HG03025 (cell line): ENCODE results near the gene TMUB1.

Experiments used
- ATAC-seq: cut with Tn5 transposase; IDR thresholded peaks from one replicate; pipeline ENCODE4 v1.9.1; 2021; ENCODE audit warnings: mild to moderate bottlenecking, moderate library complexity; ENCODE audit not compliant: unreplicated experiment, low FRiP score

The TMUB1 gene, protein sequence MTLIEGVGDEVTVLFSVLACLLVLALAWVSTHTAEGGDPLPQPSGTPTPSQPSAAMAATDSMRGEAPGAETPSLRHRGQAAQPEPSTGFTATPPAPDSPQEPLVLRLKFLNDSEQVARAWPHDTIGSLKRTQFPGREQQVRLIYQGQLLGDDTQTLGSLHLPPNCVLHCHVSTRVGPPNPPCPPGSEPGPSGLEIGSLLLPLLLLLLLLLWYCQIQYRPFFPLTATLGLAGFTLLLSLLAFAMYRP

DNA sequence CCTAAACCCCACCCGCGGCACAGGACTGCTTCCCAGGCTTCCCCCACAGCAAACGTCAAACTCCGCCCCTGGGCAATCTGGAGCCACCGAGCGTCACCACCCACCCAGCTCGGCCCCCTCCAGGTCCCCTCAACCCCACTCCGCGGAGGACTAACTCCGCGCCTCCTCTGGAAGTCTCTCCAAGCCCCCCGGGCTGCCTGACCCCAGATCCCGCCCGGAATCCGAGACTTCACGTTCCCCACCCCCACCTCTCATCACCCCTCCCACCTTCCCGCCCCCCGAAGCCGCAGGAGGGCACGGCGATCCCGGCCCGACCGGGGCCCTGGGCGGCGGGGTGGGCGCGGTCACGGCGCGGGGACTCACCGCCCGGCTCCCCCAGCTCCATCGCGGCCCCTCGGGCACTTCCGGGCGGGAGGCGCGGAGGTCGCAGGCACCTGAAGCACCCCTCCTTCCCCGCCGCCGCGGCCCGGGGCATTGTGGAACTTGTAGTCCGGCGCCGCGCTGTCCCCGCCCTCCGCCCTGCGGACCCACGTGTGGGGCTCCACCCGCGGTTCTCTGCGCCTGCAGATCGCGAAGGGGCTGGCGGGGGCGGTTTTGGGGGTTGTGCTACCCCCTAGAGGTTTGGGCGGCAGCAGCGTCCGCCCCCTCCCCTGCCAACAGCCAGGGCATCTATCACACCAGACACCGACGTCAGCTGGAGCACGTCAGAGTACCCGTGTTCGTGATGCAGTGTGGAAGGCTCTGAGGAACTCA, at the start of gene TMUB1:
Gene TMUB1, minus strand, starts transcription at position 423 of the 753 bp plus-strand sequence. CDS start 930 bp downstream, outside the sequence.
- ATAC-seq: peak; percentile 45

DNA sequence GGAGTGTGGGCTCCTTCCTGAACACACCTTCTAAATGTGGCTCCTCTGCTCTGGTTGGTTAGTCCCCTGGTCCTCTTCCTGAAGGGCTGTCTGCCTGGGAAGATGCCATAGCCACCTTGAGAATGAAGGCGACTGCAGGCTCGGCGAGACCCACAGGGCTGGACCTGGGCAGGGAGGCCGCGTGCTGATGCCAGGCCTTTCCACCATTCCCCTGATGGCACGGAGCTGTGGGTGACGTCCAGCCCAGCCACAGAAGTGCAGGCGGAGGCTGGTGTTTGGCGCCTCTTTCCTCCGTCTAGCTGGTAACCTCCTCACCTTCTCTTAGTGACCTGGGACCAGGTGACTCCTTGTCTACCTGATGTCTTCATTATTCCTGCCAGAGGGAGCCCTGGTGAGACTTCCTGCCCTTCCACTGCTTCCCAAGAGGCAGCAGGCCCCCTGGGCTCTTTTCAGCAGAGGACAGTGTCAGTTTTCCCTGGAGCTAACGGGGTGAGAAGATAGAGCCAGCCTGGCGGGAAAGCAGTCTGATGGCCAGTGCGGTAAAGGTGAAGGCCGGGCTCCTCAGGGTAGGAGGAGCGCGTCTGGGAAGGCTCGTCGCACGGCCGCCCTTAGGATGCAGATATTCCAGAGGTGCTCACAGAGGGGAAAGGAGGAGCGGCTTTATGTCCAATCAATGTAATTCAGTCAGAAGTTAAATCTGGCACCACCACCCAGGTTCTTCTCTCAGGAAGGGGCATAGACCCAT, 49.3 kb upstream of the TMUB1 start:
- ATAC-seq: no peak

DNA sequence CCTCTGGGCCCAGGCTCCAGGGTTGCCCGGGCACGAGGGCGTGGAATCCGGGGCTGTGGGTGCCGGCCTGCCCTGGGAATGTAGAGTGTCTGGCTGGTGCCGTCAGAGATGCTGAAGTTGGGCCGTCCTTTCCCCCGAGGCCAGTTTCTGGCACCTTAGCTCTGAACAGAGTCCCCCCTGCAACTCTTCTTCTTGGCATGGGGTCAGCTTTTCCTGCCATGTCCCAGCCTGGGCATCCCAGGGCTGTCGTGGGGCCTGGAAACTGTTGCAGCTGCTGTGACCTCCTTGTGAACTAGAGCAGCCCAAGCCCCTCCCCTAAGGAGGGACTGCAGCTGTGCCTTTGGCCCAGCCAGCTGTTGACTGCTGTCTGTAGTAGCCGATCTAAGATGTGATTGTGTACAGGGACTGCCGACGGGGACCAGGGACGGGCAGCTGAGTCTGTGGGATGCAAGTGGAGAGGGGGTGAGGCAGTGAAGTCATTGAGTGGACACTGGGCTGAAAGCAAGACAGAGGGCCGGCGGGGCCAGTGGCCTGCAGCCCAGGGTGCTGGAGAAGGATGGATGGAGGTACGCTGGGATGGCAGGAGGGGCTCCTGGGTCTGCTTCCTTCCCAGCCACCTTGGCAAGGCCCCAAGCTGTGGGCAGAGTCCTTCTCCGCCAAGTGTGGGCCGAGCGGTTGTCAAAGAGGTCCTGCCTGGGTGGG, 48.5 kb upstream of the TMUB1 start:
- no peak for ATAC-seq

DNA sequence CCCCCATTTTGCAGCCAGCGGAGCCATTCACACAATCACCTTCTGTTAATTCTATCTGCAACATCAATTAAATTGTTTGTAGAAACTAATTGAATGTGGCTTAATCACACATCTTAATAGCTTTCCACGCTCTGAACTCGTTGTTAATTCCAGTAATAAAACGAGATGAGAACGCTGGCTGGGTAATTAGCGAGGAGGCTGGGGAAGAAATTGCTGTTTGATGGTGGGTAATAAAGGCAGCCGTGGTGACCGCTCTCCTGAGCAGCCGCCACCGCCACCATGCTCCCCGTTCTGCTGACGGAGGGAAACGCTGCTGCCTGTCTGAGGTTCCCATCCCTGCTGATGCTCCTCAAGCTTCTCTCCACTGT, 47.9 kb upstream of the TMUB1 start:
- no peak for ATAC-seq

DNA sequence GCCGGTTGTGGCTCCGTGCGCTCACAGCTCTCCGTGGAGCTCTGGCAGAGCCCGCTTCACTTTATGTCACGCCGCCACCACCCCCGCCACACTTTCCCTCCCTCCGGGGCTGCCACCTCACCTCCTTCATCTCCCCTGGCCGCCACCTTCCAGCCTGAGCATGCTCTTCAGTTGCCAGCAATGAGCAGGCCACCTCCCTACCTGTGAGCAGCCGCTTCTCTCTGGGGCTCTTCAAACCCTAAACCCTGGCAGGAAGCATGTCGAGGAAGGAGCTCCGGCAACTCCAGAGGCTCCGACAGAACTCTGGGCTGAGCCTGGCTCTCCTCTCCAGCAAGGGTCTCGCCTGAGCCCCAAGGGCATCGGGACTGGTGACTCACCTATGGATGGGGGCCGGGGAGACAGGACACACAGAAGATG, 47.5 kb upstream of the TMUB1 start:
- no peak for ATAC-seq

DNA sequence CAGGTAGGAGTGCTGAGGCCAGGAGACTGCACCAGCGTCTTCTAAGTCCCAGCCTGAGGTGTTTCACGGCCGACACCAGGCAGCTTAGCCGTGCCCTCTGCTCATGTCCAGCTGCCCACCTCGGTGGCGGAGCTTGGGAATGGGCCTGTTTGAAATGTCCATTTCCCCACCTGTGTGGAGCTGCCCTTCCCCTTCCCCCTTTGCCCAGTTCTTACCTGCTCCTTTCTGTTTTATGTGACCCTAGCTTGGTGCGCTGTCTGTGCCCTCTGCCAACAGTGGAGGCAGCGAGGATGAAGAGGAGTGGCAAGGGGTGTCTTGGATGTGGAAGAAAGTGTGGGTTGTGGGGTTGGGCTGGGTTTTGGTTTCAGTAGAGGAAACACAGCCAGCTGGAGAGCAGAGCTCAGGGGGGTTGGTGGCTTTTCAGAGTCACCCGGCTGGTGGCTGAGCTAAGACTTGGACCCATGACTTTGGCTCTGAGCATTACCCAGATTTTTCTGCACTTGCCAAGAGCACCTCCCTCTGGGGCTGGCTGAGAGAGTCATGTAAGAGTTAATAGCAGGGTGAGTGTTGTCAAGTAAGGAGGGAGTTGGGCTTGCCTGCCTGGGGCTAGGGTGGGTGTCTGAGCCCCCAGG, 46.8 kb upstream of the TMUB1 start:
- no peak for ATAC-seq

DNA sequence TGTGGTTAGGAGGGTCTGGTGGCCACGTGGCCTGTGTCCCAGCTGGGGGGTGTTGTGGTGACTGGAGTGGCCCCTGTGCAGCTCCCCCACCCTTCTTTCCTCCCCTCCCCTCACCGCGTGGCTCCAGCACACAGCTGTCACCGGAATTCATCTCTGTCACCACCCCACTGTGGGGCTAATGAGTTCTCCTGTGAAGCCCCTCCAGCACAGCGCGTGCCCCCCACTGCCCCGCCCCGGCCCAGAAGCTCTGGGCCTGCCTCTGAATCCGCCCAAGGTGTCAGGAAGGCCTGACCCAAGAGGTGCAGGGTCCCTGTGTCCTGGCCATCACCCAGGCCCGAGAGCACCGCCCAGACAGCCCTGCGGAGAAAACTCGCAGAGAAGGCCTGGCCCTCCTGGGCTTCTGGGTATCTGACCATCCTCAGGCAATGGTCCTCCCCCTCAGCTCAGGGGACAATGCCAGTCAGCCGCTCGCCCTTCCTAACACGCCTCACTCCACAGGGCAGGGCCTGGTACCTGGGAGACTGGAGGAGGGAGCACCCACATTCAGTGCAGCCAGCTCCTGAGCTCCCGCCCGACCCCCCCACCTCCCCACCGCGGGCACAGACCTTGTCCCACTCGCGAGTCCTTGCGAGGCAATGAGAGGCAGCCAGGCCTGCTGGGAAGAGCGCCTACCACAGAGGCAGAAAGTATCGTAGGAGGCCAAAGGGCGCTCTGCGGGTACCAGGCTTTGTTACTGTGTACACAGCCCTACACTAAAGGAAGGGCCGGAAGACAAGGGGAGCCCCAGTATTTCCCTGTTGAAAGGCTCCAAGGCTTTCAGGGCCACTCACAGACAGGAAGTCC, 46.0 kb upstream of the TMUB1 start:
- no peak for ATAC-seq

DNA sequence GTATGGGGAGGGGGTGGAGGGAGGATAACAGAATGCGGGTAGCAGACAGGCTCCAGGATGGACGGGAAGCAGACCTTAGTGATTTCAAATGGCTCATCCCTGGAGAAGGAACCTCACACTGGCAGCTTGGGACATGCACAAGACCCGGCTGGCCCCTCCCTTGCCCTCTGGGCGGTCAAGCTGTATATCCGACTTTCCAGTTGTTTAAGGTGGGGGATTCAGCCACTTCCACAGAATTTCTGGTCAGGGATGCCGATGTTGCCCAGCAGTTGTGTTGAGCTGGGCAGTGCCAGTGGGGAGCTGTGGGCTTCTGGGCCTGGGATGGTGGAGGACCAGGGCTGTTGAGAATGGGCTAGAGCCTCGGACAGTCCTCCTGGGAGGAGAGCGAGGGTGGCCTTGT, 45.4 kb upstream of the TMUB1 start:
- no peak for ATAC-seq

DNA sequence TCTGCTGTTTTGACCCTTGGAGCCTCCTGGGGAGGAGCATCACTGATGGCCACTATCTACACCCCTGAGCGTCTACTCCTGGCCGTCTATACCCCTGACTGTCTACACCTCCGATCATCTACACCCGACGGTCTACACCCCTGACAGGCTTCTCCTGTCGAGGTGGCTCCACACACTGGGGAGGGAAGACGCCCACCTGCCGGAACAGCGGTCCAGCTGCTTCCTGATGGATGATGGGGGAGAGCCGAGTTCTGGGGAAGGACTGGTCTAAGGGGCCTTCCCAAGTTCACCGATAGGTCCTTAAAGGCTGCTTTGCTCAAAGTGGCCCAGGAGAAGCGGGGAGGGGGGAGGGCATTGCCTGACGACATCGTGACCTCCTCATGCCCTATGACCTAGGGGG, 44.9 kb upstream of the TMUB1 start:
- no peak for ATAC-seq

DNA sequence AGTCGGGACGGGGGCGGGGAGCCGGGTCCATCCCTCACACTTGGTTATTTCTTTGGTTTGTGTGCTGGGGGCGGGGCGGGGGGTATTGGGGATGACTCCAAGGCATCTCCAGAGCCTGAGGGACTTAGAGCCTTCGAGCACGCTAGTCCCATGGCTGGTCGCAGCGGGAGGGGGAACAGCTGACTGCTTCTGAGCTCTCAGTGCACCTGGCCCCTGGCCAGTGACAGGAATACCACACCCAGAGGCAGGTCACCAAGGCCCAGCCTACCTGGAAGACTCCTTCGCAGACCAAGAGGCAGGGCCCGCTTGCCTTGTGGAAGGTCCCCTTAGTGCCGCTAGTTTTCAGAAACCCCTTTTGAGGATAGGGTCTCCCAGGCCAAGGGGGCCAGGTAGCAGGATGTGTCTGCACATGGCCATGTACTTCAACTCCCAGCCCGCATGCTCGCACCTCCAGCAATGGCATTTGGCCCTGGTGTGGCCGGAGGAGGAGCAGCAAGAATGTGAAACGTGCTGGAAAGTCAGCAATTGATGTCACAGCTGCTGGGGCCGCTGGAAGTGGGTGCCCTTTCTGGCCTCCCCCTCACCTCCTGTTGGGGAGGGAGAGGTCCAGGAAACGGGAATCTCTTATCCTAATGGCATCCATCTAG, 43.3 kb upstream of the TMUB1 start:
- ATAC-seq: no peak

DNA sequence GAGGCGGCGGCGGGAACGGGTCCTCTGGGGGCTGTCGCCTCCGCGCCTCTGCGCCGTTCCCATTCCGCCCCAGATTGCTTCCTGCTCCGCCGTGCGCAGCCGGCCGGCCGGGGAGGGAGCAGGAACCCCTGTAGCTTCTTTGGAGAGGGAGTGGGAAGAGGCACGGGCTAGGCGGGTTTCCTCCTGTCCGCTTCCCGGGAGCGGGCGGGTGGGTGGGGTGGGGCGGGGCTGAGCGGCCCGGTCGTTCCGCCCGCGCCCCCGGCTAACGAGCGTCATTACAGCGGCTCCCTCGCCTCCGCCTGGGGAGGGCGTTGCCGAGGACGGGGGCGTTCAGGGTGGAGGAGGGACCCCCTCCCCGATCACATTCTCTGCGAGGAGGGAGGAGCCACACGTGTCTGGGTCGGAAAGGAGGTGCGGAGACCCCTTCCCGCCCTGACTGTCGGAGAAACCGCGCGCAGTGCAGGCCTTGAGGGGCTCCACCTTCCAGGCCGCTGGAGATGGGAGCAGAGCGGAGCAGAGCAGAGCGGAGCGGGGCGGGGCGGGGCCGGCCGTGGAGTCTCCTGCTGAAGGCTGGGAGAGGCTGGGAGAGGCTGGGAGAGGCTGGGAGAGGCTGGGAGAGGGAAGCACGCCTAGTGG, 42.7 kb upstream of the TMUB1 start:
- ATAC-seq: no peak

DNA sequence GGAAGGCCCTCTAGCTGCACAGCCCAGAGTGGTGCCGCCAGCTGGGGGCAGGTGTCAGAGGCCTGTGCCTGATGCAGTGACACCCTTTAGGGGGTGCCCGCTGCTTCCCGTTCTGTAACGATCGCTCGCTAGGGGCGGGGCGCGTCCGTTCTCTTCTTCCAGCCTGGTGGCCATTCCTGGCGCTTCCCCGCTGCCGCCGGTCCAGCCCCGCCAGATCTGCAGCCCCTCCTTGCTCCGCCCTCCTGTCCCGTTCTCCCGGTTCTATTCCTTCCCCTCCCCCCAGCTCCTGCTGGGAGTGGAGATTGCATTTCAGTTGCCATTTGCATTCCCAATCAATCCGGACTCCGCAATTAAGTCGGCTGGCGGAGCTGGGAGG, 42.2 kb upstream of the TMUB1 start:
- no peak for ATAC-seq

DNA sequence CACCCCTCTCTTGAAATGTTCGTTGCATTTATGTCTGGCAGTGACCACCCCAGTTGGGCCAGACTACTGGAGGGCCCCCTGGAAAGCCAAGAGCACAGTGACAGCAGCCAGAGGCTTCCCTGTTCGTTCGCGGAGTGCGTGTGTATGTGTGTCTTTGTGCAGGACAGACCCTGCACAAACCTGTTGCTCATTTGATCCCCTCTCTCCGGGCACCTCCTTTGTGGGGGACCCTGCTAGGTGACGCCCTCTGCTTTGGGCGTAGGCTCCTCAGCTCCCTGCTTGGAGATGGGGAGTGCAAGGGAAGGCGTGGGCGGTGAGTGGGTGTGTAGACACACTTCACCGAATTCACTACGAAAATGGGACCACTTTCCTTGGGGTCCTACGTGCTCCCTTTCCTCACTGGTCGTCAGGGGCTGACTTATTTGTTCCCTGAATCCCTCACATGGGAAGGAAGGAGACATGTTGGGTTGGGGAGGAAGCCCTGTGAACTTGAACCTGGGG, 41.7 kb upstream of the TMUB1 start:
- ATAC-seq: no peak

DNA sequence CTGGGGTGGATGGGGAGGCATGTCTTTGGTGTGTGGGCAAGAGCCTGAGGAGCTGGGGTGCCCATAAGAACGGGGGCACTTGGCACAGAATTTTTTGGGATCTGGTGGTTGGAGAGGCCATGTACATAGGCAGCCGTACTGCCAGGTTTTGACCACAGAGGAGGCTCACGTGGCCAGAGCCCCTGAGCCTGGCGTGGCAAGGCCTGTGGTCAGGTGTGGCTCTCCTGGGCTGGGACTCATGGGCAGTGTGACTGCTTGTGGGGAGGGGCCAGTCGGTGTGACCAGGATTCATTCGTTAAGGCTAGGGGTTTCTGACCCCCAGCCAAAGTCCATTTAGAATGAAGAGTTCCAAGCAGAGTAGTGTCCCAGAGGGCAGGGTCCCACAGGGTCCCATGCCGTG, 41.2 kb upstream of the TMUB1 start:
- no peak for ATAC-seq

DNA sequence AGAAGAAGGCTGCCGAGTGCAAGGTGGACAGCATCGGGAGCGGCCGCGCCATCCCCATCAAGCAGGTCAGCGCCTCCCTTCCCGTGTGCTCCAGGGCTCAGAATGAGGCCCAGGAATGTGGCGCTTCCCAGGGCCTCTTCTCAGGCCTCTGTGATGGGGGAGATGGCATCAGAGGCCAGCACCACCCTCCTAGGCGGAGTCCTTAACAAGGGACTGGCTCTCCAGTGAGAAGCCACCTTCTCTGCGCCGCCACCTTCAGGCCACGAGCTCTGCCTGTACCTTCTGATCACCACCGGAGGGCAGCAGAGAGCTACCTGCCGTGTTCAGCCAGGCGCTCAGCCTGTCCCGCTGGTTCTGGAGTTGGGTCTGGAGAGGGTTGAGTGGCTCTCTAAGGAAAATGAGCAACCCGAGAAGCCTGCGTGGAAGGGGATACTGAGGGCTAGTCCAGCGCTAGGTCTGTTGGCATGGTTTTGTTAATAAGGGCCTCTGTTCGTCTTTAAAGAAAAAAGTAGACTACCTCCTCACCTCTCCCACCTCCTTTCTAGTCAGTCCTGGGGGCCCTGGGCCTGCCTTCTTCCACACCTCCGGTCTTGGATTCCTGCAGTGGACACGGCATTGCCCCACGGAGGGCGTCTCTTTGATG, 40.6 kb upstream of the TMUB1 start:
- ATAC-seq: peak; percentile 62

DNA sequence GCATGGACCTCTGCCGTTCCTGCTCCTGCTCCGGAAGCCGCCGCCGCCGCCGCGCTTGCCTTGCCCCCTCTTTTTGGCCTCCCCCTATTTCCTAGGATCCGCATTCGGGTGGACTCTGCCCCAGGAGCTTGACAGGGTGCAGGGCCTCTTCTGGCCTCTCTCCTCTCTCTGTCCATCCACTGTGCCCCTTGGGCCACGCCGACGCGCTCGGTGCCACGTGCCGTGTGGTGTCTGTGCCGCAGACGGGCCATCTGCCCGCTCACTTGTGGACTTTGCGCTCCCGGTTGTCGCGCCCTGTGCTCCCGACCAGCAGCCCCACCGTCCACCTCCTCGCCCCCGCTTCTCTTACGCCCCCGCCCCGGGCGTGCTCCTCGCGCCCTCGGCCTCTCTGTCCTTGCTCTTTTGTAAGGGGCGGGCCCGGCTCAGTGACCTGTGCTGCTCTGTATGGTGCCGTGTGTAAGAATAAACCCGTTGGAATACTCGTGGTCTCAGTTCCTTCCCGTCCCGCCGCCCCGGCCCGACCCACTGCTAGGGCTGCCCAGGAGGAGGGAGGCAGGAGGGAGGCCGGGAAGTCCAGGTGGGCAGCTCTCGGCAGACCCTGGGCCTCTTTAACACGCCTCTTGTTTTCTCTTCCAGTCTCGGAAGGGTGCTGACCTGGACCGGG, 40.0 kb upstream of the TMUB1 start:
- ATAC-seq: no peak

DNA sequence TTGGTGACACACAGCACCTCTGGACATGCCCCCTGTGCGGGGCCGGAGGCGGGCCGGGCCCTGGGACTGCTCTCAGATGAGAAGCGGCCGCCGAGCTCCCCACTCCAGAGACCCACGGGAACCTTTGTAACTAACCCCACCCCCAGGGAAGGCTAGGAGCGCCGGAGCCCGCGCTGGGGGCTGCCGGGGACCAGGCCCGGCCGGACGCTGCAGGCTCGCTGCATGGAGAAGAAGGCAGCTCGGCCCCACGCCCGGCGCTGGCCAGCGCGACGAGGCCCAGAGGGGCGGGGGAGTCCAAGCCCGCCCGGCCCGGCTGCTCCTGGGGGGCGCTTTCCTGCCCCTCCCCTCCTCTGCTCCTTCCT, 39.5 kb upstream of the TMUB1 start:
- no peak for ATAC-seq

DNA sequence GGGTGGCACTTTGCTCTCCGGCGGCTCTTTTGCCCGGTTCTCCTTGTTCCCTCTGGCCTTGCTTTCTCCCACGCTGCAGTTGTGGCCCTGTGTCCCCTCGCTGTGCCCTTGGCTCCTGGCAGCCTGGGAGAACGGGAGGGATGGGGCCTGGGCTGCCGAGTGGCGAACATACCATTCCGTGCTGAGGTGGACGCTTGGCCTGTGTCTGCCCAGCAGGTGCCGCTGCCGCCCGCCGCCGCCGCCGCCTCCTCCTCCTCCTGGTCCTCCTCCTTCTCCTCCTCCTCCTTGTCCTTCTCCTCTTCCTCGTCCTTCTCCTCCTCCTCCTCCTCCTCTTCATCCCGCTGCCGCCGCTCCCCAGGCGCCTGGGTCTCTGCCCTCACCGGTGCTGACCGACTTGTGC, 39.0 kb upstream of the TMUB1 start:
- no peak for ATAC-seq
